Measurements from ENCODE around the gene PAAF1.

DNA sequence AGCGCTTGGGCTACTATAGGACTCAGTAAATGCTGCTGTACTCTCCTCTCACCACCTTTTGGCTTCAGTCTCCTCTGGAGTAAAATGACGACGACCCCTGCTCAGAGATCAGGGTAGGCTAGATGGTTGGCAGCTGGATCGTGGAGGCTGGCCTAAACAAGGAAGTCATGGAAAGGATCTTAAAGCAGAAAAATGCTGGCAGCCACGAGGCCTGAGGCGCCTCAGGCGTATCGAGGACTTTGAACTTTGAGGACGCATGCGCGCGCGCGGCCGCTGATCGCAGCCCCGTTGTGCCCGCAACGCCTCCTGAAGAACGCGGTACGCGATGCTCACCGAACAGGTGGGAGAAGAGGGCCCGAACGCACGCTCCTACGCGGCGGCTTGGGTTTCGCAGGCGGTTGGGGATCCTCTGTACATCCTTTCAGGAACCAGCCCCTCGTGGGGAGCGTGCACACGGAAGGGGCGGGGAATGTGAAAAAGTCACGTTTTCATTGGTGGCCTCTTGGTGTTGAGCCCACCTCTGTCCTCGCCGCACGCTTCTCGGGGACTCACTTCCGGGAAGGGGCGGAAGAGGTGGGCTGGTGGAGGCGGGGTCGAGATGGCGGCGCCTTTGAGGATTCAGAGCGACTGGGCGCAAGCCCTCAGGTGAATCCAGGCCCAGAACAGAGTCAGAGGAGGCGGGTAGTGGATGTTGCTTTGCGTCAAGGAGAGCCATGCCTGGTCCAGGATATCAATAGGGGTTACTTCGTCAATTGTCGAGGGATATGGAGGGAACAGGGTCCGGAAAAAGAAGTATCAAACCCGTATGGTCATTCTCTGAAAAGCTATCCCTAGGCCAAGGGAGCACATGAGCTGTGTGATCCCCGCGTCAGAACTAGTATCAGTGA is at the start of gene PAAF1, which contains the start of gene COA4:
- TF ChIP-seq CTCF (IDR thresholded peaks at IDR 0.05; ENCODE audit: low read depth, low read length) = no peak
- peak; percentile 93 for TF ChIP-seq POLR2A (IDR thresholded peaks at IDR 0.05; ENCODE audit: extremely low read depth, insufficient read length)
- peak; percentile 95 for TF ChIP-seq MAX (IDR thresholded peaks at IDR 0.05; ENCODE audit: low read depth, low read length)

Data from NB4 (cell line).